Fibroblast of gingiva (primary cell): ENCODE measurements around the gene HGS.

Source experiments
- DNase-seq: peaks from one replicate; pipeline ENCODE4 v3.0.0-alpha.2; 2011; ENCODE audit warnings: low read depth

Gene HGS, protein sequence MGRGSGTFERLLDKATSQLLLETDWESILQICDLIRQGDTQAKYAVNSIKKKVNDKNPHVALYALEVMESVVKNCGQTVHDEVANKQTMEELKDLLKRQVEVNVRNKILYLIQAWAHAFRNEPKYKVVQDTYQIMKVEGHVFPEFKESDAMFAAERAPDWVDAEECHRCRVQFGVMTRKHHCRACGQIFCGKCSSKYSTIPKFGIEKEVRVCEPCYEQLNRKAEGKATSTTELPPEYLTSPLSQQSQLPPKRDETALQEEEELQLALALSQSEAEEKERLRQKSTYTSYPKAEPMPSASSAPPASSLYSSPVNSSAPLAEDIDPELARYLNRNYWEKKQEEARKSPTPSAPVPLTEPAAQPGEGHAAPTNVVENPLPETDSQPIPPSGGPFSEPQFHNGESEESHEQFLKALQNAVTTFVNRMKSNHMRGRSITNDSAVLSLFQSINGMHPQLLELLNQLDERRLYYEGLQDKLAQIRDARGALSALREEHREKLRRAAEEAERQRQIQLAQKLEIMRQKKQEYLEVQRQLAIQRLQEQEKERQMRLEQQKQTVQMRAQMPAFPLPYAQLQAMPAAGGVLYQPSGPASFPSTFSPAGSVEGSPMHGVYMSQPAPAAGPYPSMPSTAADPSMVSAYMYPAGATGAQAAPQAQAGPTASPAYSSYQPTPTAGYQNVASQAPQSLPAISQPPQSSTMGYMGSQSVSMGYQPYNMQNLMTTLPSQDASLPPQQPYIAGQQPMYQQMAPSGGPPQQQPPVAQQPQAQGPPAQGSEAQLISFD

DNA sequence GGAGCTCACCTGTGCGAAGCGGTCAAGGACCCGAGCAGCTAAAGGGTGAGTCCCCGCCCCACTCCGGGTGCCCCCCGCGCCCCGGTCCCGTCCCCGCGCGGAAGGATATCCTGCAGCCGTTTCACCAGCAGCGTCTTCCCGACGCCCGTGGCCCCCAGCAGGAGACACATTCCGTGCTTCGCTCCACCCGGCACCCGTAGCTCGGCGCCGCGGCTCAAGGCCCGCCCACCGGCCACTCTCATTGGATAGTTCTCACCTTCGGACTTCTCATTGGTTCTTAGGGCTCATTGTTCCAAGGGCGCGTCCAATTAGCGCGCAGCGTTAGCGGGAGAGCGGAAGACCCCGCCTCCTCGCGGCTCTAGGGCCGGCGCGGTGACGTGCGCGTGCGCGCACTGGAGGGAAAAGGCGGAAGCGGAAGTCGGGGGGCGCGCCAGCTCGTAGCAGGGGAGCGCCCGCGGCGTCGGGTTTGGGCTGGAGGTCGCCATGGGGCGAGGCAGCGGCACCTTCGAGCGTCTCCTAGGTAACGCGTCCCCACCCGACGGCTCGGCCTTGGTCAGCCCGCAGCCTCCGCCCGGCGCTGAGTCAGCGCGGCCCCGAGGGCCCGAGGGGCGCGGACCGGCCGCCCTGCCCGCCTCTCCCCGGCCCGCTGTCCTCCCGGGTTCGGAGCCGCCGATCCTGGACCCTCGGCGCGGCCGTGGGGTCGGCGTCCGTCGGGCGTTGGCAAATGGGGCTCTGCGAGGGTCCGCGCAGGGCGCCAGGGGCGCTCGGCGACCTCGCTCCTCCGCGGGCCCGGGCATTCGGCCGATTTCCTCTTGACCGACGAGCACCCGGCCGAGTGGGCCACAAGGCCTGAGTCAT is at the start of gene HGS, which contains the start of gene ARL16:
Gene HGS, plus strand, starts transcription at position 428 of the 858 bp plus-strand sequence. Its CDS starts 56 bp downstream, at position 484.
Gene ARL16, minus strand, starts transcription at position 214 of the 858 bp plus-strand sequence. Its CDS starts 44 bp downstream, at position 170.
- DNase-seq, result peak; percentile 99

DNA sequence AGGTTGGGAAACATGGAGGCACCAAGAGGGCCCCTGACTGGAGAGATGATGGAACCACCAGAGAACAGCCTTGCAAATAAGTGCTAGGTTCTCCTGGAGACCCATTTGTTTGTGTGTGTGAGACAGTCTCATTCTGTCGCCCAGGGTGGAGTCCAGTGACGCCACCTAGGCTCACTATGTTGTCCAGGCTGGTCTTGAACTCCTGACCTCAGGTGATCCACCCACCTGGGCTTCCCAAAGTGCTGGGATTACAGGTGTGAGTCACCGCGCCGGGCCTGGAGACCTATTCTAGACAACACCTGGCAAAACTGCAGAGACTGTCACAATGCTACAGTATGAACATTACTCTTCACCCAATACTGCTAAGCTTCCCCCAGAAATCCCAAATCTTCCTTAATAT is 48.4 kb upstream of the HGS start:
- DNase-seq, result no peak

DNA sequence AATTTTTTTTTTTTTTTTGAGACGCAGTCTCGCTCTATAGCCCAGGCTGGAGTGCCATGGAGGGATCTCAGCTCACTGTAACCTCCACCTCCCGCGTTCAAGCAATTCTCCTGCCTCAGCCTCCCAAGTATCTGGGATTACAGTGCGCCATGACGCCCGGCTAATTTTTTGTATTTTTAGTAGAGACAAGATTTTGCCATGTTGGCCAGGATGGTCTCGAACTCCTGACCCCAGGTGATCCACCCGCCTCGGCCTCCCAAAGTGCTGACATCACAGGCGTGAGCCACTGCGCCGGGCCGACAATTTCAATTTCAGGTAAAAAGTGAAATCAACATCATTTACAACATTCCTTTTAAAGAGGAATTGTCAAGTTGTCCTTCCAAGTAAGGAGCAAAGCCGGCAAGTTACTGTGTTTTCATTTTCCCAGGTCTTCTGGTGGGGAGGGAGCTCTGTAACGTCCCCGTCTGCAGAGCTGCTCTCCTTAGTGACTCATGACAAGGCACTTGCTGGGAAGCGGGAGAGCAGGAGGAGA is 47.8 kb upstream of the HGS start:
- DNase-seq, result no peak

DNA sequence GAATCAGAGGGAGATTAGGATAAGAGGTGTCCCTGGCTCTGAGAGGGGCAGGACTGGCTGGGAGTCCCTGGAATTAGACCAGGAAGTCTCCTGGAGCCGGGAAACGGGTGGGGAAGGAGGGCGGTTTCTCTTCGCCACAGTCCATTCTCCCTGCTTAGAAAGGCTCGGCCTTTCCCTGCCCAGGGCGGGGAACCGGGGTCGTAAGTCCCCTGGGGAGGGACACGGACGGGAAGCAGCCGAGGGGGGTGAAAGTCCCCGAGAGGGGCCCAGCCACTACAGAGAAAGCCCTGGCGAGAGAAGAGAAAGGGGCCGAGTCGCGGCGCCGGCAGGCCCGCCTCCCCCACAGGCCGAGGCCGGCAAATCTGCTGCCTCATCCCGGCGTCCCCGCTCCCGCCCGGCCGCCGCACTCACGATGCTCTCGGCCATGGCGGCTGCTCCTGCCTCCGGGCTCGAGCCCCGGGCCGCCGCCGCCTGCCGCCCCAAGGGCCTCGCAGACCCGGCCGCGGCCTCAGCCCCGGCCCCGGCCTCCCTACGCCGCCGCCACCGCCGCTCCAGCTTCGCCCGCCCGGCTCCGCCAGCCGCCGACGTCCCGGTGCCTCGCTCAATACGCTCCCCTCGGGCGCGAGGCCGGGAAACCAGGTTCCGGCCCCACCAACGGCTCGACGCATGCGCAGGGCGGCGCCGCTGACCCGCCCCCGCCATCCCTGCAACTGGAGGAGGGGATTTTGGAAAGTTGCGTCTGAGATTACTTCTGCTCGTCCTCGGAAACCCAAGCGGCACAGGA is 47.1 kb upstream of the HGS start, which contains the start of the genes NPLOC4 and TSPAN10:
Gene NPLOC4, minus strand, starts transcription at position 608 of the 784 bp plus-strand sequence. Its CDS starts 182 bp downstream, at position 426.
Gene TSPAN10, plus strand, starts transcription at position 692 of the 784 bp plus-strand sequence. CDS start 5,217 bp downstream, outside the sequence.
- peak; percentile 82 for DNase-seq

DNA sequence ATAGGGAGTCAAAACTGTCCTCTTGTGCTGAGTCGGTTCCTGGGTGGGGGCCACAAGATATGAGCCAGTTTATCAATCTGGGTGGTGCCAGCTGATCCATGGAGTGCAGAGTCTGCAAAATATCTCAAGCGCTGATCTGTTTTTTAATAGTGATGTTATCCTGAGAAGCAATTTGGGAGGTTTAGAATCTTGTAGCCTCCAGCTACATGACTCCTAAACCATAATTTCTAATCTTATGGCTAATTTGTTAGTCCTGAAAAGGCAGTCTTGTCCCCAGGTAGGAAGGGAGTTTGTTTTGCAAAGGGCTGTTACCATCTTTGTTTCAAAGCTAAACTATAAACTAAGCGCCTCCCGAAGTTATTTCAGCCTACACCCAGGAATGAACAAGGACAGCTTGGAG is 45.1 kb upstream of the HGS start:
- no peak for DNase-seq

DNA sequence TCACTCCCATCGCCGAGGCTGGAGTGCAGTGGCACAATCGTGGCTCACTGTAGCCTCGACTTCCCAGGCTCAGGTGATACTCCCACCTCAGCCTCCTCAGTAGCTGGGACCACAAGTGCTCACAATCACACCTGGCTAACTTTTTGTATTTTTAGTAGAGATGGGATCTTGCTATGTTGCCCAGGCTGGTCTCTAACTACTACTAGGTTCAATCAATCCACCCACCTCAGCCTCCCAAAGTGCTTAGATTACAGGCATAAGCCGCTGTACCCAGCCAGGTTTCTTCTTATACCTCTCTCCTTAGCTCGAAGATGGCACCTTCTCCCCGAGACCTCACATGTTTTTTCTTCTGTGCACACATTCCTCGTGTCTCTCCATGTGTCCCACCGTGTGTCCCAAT is 43.8 kb upstream of the HGS start:
- DNase-seq, result no peak

DNA sequence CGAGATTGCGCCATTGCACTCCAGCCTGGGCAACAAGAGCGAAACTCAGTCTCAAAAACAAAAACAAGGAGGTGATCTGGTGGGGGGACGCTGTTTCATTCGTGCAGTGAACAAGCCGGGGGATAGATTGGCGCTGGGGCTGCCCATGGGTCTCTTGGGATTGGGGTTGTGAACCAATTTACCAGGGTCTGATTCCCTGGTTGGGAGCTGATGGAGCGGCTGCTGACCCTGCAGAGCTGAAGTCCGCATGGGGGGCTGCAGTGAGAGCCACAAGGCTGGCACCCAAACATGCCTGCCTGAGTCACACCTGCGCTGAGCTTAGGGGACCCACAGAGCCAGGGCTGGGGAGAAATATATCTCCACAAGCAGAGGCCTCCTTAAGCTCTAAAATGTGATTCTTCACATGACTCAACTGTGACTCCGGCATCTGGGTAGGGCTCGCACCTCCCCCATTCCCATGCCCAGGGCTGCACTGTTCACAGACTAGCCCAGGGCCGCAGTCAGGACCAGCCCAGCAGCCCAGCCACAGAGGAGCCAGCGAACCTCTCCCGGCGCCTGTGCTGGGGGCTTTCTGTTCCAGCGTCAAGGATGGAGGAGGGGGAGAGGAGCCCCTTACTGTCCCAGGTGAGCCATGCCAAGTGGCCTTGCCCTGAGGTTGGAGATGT is 41.9 kb upstream of the HGS start:
- DNase-seq, result no peak

DNA sequence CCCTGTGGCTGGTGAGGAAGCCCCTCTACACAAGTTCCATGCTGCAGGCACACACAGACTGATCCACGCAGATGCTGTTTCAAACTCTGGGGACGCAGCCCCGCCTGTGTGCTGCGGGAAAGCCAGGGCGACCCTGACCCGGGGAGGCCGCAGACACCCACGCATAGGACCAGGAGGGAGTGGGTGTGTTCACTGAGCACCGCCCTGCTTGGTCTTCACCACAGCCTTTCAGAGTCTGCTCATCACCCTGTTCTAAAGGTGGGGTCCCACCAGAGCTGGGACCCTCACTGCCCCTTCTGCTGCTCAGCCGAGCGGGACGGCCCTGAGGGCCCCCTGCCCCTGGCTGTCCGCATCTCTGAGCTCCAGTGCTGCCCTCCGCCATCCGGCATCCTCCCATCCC is 39.3 kb upstream of the HGS start:
- DNase-seq, result no peak

DNA sequence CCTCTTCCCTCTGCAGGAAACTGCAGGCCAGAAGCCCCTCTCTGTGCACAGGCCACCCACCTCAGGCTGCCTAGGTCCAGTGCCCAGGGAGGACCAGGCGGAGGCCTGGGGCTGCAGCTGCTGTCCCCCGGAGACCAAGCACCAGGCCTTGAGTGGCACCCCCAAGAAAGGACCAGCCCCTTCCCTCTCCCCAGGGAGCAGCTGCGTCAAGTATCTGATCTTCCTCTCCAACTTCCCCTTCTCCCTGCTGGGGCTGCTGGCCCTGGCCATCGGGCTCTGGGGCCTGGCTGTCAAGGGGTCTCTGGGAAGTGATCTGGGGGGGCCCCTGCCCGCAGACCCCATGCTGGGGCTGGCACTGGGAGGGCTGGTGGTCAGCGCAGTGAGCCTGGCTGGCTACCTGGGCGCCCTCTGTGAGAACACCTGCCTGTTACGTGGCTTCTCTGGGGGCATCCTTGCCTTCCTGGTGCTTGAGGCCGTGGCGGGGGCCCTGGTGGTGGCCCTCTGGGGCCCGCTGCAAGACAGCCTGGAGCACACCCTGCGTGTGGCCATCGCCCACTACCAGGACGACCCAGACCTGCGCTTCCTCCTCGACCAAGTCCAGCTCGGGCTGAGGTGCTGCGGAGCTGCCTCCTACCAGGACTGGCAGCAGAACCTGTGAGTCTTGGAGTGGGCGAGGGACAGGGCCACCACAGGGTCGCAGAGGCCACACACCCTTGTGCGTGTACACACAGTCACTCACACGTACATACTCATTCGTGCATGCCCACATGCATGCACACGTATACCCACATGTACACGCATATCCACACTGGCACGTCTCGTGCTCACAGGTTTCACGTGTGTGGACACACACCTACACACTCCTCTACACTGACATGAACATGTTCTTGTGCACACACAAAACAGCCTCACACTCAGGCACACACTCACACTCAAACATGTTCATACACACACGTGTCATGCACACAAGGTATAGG is 38.5 kb upstream of the HGS start:
- no peak for DNase-seq

DNA sequence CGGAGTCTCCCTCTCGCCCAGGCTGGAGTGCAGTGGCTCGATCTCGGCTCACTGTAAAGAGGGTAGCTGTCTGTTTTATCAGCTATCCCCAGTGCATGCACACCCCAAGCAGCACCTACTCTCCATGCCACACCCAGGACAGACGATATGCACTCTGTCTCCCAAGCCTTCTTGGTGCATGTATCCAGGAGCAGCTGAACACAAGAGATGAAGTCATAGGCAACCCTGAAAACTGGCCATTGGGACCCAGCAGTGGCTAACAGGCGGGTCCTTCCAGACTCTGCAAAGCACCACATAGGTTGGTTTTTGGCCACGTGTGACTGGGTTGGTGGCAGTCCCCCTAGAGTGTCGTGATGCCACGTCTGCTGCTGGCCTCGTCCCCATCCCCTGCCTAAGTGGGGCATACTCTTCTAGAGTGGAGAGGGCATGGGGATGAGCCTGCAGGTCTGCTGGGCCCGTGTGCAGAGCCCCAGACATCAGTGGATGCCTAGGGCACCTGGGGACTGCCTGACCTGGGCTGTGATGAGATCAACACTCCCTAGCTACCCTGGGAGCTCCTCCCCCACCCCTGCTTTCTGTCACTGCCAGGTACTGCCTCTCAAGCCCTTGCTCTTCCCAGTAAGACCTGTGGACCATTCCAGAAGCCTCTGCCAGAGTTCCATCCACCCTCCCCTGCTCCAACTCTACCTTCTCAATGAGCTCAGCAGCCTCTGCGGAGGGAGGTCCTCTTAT is 36.8 kb upstream of the HGS start:
- DNase-seq, result no peak

DNA sequence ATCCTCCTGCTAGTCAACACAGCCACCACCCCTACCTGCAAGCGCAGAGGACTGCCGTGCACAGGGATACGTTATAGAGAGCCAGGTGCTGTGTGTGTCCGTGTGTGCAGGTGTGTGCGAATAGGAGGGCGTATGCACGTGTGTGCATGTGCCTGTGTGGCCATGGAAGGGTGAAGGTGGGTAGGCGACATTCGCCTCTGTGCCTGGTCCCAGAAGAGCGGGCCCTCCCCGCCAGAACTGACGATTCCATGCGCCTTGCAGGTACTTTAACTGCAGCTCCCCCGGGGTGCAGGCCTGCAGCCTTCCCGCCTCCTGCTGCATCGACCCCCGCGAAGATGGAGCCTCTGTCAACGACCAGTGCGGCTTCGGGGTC is 36.2 kb upstream of the HGS start:
- DNase-seq, result no peak

DNA sequence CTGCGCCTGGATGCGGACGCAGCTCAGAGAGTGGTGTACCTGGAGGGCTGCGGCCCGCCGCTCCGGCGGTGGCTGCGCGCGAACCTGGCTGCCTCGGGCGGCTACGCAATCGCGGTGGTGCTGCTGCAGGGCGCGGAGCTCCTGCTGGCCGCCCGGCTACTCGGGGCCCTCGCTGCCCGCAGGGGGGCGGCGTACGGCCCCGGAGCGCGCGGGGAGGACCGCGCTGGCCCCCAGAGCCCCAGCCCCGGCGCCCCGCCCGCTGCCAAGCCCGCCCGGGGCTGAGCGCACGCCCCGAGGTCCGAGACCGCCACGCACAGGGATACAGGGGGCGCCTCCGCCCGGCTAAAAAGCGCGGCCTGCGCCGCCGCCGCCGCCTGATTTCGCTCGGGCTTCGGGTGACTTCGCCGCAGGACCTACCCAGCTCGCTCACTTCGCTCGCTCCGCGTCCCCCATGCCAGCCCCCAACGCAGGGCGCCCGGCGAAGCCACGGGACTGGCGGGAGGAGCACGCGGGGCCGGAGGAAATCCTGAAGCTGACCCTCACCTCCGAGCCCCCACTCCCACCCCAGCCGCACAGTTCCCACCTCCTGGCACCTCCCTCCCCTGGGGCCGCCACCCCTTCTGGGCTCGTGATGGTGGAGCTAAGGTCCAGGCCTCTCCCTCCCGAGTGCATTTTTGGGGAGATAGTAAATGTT is 35.7 kb upstream of the HGS start:
- DNase-seq, result no peak

DNA sequence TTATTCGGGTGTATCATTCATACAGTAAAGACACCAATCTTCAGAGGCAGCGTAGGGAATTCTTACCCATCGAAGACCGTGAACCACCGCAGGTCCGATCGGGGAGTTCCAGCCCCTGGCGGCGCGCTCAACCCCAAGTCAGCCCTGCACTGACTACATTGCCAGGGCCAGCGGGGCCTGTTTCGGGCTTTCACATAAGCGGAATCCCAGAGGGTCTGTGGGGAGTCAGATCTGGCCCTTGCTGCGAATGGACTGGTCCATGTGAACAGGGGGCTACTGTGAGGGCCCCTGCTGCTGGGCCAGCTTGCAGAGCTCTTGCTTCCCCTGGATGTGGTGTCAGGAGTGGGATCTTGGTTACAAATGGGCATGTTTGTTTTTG is 35.1 kb upstream of the HGS start:
- DNase-seq, result no peak

DNA sequence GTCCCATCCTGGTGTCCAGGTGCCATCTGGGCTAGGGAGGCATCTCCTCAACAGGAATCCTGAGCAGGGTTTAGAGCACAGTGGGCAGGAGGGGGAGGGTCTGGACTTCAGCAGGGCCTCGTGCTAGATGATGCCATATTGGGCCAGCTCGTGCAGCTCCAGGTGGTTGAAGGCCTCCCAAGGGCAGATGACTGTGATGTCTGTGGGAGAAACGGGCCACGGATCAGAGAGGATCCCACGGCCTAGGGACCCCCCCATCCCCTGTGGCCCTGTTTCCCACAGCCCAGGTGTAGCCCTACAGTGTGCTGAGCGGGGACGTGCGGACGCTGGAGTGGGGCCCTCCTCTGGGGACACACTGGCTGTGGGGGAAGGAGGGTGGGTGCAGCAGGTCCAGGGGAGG is 32.9 kb upstream of the HGS start:
- no peak for DNase-seq

DNA sequence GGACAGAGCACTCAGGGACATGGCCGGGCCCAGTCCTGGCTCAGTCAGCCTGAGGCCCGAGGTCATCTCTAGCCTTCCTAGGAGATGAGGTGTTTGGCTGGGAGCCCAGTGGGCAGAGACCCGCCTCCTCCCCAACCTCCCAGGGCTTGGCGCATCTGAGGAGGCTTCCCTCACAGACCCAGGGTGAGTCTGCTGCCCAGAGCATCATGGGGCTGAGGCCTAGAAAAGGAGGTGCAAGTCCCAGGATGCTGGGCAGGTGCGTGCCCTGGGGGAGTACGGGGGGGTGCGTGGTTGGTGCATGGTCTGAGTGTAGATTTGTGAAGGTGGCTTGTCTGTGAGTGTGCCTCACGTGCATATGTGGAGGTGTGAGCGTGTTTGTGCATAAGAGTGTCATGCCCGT is 32.1 kb upstream of the HGS start:
- peak; percentile 85 for DNase-seq

DNA sequence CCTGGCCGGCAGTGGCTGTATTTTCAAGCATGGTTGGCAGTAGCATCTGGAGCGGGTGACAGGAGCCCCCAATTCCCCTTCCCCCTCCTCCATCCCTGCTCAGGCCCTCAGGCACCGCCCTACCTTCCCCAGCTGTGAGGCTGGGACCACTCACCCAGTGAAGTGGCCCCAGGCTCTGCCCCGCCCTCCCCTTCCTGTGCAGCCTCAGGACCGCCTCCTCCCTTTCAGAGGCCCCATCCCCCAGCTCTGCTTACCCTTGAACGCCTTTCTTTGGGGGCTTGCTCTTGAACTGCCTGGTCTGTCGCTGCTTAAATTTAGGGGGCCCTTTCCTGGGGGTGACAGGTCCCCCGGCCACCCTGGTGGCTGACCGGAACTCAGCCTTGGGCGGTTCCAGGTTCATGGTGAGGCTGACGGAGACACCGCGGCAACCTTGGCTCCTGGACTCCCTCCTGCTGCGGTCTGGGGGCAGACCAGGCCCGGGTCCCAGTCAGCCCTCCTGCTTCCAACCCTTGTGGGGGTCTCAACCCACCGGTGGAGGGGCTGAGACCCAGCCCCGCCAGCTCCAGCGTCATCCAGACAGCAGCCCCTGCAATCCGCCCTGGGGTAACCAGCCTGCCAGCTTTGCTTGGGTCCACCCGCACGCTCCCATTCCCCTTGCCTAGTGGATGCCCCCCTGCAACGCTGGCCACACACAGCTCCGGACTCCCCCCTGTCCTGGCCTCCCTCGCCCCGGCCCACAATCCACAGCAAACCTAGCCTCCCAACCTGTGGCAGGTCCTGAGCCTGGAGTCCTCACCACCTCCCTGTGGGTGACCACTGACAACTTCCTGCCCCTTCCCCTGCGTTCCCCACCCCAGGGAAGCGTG is 30.7 kb upstream of the HGS start:
- DNase-seq, result no peak
